GM12801 (cell line): ENCODE data around the gene PTPRZ1.

Experiments used
- TF ChIP-seq, protein P1 (sequence below): IDR thresholded peaks from one replicate; pipeline ENCODE4 v1.5.1; 2011; ENCODE audit warnings: control low read depth; ENCODE audit not compliant: insufficient read length; ENCODE audit errors: extremely low read depth

Gene PTPRZ1

DNA sequence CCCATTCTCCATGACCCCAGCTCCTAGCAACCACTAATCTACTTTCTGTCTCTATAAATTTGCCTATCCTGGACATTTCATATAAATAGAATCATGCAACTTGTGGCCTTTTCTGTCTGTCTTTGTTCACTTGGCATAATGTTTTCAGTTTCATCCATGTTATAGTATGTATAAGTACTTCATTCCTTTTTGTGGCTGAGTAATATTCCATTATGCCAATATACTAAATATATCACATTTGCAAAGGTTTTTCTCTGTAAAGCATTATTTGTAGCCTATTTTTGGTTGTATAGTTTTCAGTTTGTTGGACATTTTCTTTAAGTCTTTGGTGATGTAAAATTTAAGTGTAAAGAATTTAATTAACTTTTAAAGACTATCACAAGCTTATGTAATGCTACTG, 2.2 kb downstream of the PTPRZ1 start:
- TF ChIP-seq, protein P1, sequence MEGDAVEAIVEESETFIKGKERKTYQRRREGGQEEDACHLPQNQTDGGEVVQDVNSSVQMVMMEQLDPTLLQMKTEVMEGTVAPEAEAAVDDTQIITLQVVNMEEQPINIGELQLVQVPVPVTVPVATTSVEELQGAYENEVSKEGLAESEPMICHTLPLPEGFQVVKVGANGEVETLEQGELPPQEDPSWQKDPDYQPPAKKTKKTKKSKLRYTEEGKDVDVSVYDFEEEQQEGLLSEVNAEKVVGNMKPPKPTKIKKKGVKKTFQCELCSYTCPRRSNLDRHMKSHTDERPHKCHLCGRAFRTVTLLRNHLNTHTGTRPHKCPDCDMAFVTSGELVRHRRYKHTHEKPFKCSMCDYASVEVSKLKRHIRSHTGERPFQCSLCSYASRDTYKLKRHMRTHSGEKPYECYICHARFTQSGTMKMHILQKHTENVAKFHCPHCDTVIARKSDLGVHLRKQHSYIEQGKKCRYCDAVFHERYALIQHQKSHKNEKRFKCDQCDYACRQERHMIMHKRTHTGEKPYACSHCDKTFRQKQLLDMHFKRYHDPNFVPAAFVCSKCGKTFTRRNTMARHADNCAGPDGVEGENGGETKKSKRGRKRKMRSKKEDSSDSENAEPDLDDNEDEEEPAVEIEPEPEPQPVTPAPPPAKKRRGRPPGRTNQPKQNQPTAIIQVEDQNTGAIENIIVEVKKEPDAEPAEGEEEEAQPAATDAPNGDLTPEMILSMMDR: no peak

DNA sequence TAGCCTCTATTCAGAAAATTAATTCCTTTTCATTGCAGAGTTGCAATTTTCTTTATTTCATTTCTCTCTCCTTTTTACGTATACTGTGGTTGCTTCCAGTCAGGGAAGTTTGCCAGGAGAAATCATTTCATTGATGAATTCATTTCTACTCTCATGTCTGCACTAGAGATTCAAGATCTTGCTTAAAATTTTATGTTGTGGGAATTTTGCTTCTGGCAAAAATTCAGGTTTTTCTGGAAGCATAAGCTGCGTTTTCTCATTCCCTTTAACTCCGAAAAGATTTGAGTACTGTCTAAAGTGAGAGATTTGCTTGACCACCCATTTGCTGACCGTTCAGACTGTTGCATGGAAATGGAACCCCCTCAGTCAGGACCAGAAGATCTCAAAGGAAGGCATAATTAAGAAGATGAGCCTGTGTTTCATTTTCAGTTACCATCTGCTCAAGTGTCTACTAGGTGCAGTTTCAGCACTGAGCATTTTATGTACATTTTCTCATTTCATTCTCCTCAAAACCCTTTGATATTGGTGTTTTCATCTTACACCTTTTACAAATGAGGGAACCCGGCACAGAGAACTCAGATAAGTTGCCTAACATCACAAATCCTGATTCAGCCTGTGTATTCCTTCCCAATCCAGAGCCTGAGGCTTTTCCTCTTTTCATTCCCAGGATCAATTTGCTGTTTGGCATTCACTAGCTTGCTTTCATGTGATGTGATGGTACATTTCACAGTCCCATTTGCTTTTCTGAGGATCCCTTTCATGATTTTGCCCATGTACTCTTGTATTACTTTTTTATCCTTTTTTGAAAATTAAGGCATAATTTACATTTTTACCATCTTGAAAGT, 3.9 kb downstream of the PTPRZ1 start:
- TF ChIP-seq, protein P1: no peak

DNA sequence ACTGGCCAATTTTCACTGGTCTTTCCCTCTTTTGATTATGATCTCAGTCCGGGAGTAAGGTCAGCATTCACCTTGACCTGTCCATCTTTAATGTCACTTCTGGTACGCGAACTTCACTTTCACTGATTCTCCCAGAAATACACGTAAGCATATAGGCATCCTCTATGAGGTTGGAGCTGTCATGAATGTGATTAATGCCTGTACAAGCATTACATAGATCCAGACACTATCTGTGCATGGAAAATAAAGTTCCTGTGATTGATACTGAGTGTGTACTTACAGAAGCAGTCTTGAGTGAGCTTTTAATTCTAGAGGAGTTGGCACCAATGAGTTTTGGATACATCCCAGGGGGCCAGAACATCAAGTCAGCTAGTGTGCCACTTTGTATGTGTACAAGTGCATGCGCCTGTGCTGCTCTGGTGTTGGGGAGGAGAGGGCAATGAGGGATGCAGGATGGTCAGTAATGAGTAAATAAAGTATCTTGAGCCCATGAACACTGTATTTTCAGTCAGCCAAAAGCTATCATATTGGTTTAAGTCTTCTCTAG, 6.0 kb downstream of the PTPRZ1 start:
- TF ChIP-seq, protein P1: no peak

DNA sequence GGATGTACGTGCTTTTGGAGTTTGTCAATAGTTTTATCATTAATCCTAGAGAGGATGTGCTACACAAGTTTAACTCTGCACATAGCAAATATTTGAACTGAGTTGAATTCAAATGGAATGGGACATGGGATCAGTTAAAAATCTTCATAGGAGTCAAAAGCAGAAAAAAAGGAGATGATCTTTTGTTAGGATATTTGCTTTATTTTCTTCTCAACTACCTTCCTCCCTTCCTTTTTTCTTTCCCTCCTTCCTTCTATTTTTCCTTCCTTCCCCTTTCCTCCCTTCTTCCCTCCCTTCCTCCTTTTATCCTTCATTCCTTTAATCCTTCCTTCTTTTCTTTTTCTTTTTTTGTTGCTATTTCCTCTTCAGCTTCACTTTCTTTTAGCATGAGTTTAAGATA, 6.6 kb downstream of the PTPRZ1 start:
- TF ChIP-seq, protein P1: no peak

DNA sequence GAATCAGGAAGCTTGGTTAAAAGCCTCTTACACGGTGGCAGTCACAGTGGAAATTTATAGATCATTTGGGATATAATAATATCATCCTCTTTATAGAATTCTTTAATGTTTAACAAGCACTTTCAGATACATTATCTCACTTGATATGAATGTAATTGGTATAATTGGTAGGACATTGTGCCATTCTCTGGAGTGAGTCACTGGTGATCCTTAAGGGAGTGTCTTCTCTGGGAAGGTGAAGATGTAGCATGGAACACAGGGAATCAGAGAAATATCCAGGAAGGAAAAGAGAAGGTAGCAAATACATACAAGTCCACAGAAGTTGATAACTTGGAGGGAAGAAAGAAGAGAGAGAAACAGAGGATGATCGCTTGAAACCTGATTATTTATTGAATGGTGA, 9.8 kb downstream of the PTPRZ1 start:
- TF ChIP-seq, protein P1: no peak

DNA sequence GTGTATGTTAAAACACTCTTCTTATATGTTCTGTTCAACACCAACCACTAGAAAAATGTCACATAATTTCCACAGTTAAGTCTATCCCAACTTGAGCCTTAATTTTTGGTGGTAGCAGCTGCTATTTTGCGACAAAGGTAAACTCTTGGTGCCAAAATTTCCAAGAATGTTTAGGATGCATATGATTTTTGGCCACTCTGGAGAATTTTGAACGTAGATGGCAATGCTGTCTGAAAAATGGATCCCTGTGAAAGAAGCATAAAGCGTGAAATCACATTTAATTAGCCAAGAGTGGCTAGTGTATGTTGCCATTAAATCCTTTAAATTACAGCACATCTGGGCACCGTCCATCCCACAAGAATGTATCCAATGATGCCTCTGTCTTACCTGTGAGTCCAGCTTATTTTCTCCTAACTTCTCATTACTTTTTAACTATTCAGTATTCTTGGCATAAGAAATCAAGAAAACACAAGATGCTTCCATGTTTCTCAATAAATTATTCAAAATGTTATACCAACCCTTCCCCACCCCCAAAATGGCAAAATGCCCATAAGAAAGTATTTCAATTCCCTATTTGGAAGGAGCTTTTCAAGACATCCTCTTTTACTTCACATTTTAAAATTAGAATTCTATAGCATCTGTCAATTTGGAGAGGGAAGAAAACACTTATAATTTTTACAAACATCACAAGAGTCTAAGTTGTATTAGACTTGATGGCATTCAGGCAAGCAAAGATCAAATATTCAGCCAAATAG, 12.4 kb downstream of the PTPRZ1 start:
- TF ChIP-seq, protein P1: no peak

DNA sequence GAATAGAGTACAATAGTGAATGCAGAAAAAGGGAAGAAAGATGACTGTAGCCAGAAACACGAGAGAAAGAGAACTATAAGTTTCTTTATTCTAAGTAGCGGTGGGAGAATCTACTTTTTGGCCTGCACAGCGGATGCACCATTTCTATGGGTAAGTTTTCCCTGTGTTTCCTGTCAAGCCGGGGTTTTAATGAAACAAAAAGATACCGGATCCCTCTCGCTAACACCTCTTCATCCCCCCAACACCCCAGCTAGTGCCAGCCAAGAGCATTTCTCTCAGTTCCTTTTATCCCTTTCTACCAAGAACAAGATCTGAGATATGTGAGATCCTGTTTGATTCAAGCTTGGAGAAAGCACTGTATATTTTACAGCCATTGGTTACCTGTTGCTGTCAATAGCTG, 14.7 kb downstream of the PTPRZ1 start:
- TF ChIP-seq, protein P1: no peak
